AML-193 (cell line): ENCODE results near the gene AGBL5.
A peak's percentile ranks its signal among the peaks of the same experiment; 100 is the strongest.

ENCODE experiments used
- DNase-seq, 2 experiments: peaks; one replicate each; lab custom pipeline; 2025; lab: John Stamatoyannopoulos, UW

The AGBL5 gene

GRCh38 chr2:27077231-27077630 is 25.8 kb downstream of the AGBL5 start:
- DNase-seq, result no peak

DNA sequence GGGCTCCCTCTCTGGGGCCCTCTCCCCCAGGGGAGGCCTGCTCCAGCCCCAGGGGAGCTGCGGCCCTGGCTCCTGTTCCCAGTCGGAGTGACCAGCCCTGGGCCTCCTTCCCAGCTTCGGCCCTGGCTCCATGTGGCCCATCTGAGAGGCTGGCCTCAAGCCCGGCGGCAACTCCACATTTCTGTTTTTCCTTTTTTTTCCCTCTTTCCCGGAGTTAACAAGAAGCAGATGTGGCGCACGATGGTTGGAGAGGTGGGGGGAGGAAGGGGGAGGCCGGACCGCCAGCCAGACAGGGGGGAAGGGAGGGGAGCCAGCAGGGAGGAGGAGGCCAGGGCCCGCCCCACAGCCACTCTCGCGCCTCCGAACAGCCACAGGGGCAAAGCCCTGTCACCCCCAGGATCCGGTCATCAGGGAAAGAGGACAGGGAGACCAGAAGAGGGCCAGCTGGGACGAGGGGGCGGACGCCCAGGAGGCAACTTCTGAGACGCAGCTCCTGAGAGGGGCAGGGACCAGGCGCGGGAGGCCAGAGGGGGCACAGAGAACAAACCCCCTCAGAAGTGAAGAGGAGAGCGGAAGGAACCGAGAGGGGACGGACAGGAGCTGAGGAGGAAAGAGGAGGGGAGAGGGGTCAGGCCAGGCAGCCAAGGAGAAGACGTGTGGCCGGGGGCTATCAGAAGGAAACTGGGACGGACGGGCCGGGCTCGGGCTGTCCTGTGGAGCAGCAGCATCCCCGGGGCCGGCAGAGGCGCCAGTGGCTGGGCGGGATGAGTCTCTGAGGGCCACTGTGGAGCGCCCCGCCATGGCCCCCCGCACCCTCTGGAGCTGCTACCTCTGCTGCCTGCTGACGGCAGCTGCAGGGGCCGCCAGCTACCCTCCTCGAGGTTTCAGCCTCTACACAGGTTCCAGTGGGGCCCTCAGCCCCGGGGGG is 27.1 kb downstream of the AGBL5 start, which contains the start of gene EMILIN1:
TSS of gene EMILIN1 (plus strand) at position 349 of the 928 bp plus-strand sequence. CDS start at position 800, 451 bp downstream.
- DNase-seq, result no peak

- no peak for DNase-seq
Observed at GRCh38 chr2:27079233-27080139, 28.0 kb downstream of the AGBL5 start.

DNA sequence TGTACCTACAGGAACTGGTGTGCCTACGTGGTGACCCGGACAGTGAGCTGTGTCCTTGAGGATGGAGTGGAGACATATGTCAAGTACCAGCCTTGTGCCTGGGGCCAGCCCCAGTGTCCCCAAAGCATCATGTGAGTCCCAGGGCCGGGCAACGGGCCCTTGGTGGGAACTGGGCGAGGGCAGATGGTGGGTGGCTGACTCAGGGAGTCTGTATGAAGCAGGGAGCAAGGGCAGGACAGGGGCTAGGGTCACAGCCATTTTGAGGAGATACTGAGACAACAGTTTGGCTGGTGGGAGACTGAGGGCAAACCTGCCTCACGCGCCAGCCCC is 28.6 kb downstream of the AGBL5 start:
- no peak for DNase-seq

- no peak for DNase-seq
Observed at GRCh38 chr2:27080603-27080936, 29.1 kb downstream of the AGBL5 start.

DNA sequence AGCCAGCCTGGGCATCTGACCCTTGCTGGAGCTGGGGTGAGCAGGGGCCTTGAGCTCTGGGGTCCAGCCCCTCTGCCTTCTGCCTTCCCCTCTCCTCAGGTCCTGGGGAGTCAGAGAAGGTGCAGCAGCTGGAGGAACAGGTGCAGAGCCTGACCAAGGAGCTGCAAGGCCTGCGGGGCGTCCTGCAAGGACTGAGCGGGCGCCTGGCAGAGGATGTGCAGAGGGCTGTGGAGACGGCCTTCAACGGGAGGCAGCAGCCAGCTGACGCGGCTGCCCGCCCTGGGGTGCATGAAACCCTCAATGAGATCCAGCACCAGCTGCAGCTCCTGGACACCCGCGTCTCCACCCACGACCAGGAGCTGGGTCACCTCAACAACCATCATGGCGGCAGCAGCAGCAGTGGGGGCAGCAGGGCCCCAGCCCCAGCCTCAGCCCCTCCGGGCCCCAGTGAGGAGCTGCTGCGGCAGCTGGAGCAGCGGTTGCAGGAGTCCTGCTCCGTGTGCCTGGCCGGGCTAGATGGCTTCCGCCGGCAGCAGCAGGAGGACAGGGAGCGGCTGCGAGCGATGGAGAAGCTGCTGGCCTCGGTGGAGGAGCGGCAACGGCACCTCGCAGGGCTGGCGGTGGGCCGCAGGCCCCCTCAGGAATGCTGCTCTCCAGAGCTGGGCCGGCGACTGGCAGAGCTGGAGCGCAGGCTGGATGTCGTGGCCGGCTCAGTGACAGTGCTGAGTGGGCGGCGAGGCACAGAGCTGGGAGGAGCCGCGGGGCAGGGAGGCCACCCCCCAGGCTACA is 30.7 kb downstream of the AGBL5 start:
- no peak for DNase-seq

GRCh38 chr2:27082773-27083409 is 31.4 kb downstream of the AGBL5 start:
- no peak for DNase-seq

DNA sequence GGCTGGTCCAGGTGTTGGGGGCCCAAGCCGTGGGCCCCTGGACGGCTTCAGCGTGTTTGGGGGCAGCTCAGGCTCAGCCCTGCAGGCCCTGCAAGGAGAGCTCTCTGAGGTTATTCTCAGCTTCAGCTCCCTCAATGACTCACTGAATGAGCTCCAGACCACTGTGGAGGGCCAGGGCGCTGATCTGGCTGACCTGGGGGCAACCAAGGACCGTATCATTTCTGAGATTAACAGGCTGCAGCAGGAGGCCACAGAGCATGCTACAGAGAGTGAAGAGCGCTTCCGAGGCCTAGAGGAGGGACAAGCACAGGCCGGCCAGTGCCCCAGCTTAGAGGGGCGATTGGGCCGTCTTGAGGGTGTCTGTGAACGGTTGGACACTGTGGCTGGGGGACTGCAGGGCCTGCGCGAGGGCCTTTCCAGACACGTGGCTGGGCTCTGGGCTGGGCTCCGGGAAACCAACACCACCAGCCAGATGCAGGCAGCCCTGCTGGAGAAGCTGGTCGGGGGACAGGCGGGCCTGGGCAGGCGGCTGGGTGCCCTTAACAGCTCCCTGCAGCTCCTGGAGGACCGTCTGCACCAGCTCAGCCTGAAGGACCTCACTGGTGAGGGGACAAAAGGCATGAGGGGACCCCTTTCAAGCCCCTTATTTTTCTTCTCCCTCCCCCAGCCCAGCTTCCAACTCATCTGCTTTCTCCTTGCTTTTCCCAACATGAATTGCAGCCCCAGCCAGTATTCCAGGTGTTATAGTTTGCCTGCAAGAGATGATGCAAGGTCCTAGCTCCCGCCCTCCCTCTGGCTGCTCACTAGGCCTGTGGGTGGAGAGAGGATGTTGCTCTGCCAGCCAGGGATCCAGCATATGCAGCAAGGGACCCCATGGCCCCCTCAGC is 32.2 kb downstream of the AGBL5 start:
- DNase-seq, result no peak

DNA sequence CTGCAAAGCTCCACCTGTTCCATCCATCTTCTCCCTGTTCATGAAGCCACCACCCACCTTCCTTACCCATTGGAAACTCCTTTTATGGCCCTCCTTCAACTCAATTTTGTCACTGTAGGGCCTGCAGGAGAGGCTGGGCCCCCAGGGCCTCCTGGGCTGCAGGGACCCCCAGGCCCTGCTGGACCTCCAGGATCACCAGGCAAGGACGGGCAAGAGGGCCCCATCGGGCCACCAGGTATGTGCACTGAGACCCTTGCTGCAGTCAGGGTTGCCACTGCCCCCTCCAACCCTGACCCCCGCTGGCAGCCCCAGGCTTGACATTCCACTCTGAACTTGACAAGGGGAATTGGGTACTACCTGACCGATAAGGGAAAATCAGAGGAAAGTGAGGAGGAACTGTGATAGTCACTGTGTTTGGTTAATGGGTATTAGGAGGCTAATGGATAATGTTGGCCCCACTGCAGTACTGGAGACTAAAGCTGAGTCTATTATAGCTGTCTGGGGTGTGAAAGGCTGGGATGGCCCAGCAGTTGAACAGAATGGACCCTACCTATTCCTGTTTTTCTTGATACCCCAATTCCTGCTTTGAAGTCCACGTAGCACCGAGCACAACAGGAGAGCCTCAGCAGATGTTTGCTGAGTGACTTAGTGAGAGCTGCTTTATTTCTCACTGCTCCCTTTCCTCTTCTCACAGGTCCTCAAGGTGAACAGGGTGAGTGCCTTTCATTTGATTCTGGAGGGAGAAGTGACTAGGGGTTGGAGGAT is 33.0 kb downstream of the AGBL5 start:
- DNase-seq, result no peak

GRCh38 chr2:27085062-27085672 is 33.7 kb downstream of the AGBL5 start:
- DNase-seq, result no peak

- peak; percentile 37 to 57 for DNase-seq
Observed at GRCh38 chr2:27085673-27086089, 34.2 kb downstream of the AGBL5 start.

DNA sequence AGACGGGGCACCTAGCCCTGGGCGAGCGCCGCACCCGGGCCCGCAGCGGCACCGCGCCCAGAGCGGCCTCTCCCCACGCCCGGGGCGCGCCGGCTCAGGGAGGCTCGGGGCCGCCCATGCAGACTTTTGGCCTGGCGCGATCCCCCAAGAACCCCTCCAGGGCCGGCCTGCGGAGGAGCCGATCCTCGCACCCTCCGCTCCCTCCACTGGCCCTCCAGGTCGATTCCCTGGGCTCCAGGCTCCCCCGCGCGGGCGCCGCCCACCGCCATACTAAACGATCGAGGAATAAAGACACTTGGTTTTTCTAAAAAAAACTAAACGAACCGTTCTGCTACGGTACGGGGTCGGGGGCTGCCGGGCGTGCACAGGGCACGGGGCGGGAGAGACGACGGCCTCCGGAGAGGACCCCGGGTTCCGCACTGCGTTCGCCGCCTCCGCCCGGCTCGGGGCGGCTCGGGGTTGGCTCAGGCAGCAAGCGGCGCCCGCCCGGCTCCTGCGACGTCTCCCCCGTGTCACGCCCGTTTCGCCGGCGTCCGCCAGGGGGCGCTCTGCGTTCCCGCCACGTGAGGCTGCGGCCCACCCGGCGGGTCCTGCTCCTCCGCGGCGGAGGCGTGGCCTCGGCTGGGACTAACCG is 34.7 kb downstream of the AGBL5 start:
- peak; percentile 84 to 86 for DNase-seq

GRCh38 chr2:27086724-27087593 is 35.5 kb downstream of the AGBL5 start, which contains the start of gene KHK:
Gene KHK (plus strand): TSS chr2:27086772. CDS start chr2:27087260, 488 bp downstream.
- no peak for DNase-seq

DNA sequence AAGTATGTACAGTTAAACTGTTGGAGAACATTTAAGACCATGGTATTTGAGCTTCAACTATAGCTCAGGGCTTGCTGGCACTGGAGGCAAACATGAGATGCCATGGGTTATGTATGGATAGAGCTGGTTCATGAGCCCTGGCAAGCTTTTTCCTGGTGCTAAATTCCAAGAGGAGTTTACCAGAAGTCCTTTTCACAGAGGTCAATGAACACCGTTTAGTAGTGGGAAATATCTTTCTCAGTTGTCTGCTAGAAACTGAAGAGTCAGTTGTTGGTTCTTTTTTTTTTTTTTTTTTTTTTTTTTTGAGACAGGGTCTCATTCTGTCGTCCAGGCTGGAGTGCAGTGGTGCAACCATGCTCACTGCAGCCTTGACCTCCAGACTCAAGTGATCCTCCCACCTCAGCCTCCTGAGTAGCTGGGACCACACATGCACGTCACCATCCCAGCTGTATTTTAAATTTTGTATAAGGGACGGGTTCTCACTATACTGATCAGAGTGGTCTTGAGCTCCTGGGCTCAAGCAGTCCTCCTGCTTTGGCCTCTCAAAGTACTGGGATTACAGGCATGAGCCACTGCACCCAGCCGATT is 36.4 kb downstream of the AGBL5 start:
- DNase-seq, result no peak

DNA sequence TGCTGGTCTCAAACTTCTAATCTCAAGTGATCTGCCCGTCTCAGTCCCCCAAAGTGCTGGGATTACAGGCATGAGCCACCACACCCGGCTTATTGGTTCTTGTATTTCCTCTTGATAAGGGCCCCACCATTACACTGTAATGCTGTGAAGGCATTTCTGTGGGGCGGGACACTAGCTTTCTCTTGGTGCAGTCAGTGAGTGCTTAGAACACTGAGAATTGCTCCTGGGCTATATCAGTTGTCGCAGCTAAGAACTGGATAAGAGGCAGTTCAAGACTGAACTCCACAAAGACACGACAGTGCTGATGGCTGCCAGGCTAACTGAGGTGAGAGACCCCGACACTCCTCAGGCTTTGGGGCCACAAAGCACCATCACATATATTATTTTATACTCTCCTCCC is 37.2 kb downstream of the AGBL5 start:
- no peak for DNase-seq

- DNase-seq, result no peak
Observed at GRCh38 chr2:27089111-27089954, 37.9 kb downstream of the AGBL5 start.
